ENCODE measurements around the gene BAK1. TPM values are rescaled to one million over a fixed set of nuclear protein-coding genes. Genes with fewer than 3 reads are reported as not detected.

The BAK1 gene
- total and polyA plus RNA-seq, 9 donors: 9.0 to 20.5 (median 19.0) TPM

- no peak for DNase-seq
- Histone ChIP-seq H3K4me3 (ENCODE audit: low read length) (no peak overlapping the region), H3K4me1 (ENCODE audit: control insufficient read depth, insufficient read depth, low read length) (peaks cover 25% of the 10 kb centered on the region), H3K27me3 (ENCODE audit: control insufficient read depth, insufficient read depth, low read length) (peaks cover 6% of the 10 kb centered on the region), H3K36me3 (ENCODE audit: control insufficient read depth, insufficient read depth, low read length) (no peaks in the 10 kb centered on the region), H3K9me3 (replicated peaks; ENCODE audit: control insufficient read depth, low read depth, low read length) (no peaks in the 10 kb centered on the region), H3K27ac (ENCODE audit: low read length) (peak overlapping the region; percentile 25)
- 10% methylated on average over 2 of the region's 6 CpGs for WGBS (ENCODE audit: insufficient coverage)
These were observed 29.5 kb upstream of the BAK1 start for GRCh38 chr6:33609528-33609927.

GRCh38 chr6:33609019-33609418, 28.9 kb upstream of the BAK1 start:
- H3K27ac ChIP-seq (ENCODE audit: low read length): no peak overlapping the region
- no peak overlapping the region for H3K4me3 ChIP-seq (ENCODE audit: low read length)
- peaks cover 25% of the 10 kb centered on the region for H3K4me1 ChIP-seq (ENCODE audit: control insufficient read depth, insufficient read depth, low read length)
- peaks cover 1% of the 10 kb centered on the region for H3K9me3 ChIP-seq (replicated peaks; ENCODE audit: control insufficient read depth, low read depth, low read length)
- peaks cover 6% of the 10 kb centered on the region for H3K27me3 ChIP-seq (ENCODE audit: control insufficient read depth, insufficient read depth, low read length)
- no CpG with 5 or more reads among the region's 3 CpGs for WGBS (ENCODE audit: insufficient coverage)
- H3K36me3 ChIP-seq (ENCODE audit: control insufficient read depth, insufficient read depth, low read length): no peaks in the 10 kb centered on the region
- no peak for DNase-seq

- Histone ChIP-seq H3K4me1 (ENCODE audit: control insufficient read depth, insufficient read depth, low read length) (peaks cover 25% of the 10 kb centered on the region), H3K27me3 (ENCODE audit: control insufficient read depth, insufficient read depth, low read length) (peaks cover 6% of the 10 kb centered on the region), H3K27ac (ENCODE audit: low read length) (no peak overlapping the region), H3K36me3 (ENCODE audit: control insufficient read depth, insufficient read depth, low read length) (no peaks in the 10 kb centered on the region), H3K9me3 (replicated peaks; ENCODE audit: control insufficient read depth, low read depth, low read length) (peaks cover 2% of the 10 kb centered on the region), H3K4me3 (ENCODE audit: low read length) (no peak overlapping the region)
- no peak for DNase-seq
- WGBS (ENCODE audit: insufficient coverage): 88% methylated on average over 2 of the region's 5 CpGs
These were observed 27.7 kb upstream of the BAK1 start for GRCh38 chr6:33607784-33608161.

- peaks cover 25% of the 10 kb centered on the region for H3K4me1 ChIP-seq (ENCODE audit: control insufficient read depth, insufficient read depth, low read length)
- H3K9me3 ChIP-seq (replicated peaks; ENCODE audit: control insufficient read depth, low read depth, low read length): peaks cover 2% of the 10 kb centered on the region
- peaks cover 6% of the 10 kb centered on the region for H3K27me3 ChIP-seq (ENCODE audit: control insufficient read depth, insufficient read depth, low read length)
- H3K4me3 ChIP-seq (ENCODE audit: low read length): no peak overlapping the region
- H3K27ac ChIP-seq (ENCODE audit: low read length): no peak overlapping the region
- WGBS (ENCODE audit: insufficient coverage): 62% methylated on average over 3 of the region's 8 CpGs
- DNase-seq: no peak
- H3K36me3 ChIP-seq (ENCODE audit: control insufficient read depth, insufficient read depth, low read length): no peaks in the 10 kb centered on the region
These were observed 27.2 kb upstream of the BAK1 start for GRCh38 chr6:33607126-33607783.

- peaks cover 6% of the 10 kb centered on the region for H3K27me3 ChIP-seq (ENCODE audit: control insufficient read depth, insufficient read depth, low read length)
- H3K9me3 ChIP-seq (replicated peaks; ENCODE audit: control insufficient read depth, low read depth, low read length): peaks cover 2% of the 10 kb centered on the region
- no peak overlapping the region for H3K27ac ChIP-seq (ENCODE audit: low read length)
- peaks cover 25% of the 10 kb centered on the region for H3K4me1 ChIP-seq (ENCODE audit: control insufficient read depth, insufficient read depth, low read length)
- WGBS (ENCODE audit: insufficient coverage): no CpG with 5 or more reads among the region's 2 CpGs
- H3K36me3 ChIP-seq (ENCODE audit: control insufficient read depth, insufficient read depth, low read length): no peaks in the 10 kb centered on the region
- no peak for DNase-seq
- no peak overlapping the region for H3K4me3 ChIP-seq (ENCODE audit: low read length)
These were observed 26.6 kb upstream of the BAK1 start for GRCh38 chr6:33606642-33607041.

- DNase-seq: no peak
- Histone ChIP-seq H3K9me3 (replicated peaks; ENCODE audit: control insufficient read depth, low read depth, low read length) (peaks cover 2% of the 10 kb centered on the region), H3K27me3 (ENCODE audit: control insufficient read depth, insufficient read depth, low read length) (peaks cover 6% of the 10 kb centered on the region), H3K27ac (ENCODE audit: low read length) (no peak overlapping the region), H3K4me1 (ENCODE audit: control insufficient read depth, insufficient read depth, low read length) (peaks cover 13% of the 10 kb centered on the region), H3K4me3 (ENCODE audit: low read length) (no peak overlapping the region), H3K36me3 (ENCODE audit: control insufficient read depth, insufficient read depth, low read length) (no peaks in the 10 kb centered on the region)
- WGBS (ENCODE audit: insufficient coverage): 67% methylated on average over 2 of the region's 4 CpGs
These were observed 25.1 kb upstream of the BAK1 start for GRCh38 chr6:33604941-33605854.

GRCh38 chr6:33602180-33602579, 22.1 kb upstream of the BAK1 start:
- Histone ChIP-seq H3K9me3 (replicated peaks; ENCODE audit: control insufficient read depth, low read depth, low read length) (peaks cover 2% of the 10 kb centered on the region), H3K27ac (ENCODE audit: low read length) (no peak overlapping the region), H3K36me3 (ENCODE audit: control insufficient read depth, insufficient read depth, low read length) (no peaks in the 10 kb centered on the region), H3K27me3 (ENCODE audit: control insufficient read depth, insufficient read depth, low read length) (no peaks in the 10 kb centered on the region), H3K4me3 (ENCODE audit: low read length) (no peak overlapping the region), H3K4me1 (ENCODE audit: control insufficient read depth, insufficient read depth, low read length) (no peaks in the 10 kb centered on the region)
- WGBS (ENCODE audit: insufficient coverage): no CpG with 5 or more reads among the region's 2 CpGs
- no peak for DNase-seq

- Histone ChIP-seq H3K9me3 (replicated peaks; ENCODE audit: control insufficient read depth, low read depth, low read length) (peaks cover 2% of the 10 kb centered on the region), H3K4me3 (ENCODE audit: low read length) (no peak overlapping the region), H3K36me3 (ENCODE audit: control insufficient read depth, insufficient read depth, low read length) (no peaks in the 10 kb centered on the region), H3K27me3 (ENCODE audit: control insufficient read depth, insufficient read depth, low read length) (no peaks in the 10 kb centered on the region), H3K4me1 (ENCODE audit: control insufficient read depth, insufficient read depth, low read length) (no peaks in the 10 kb centered on the region), H3K27ac (ENCODE audit: low read length) (no peak overlapping the region)
- WGBS (ENCODE audit: insufficient coverage): 100% methylated on average over 3 of the region's 6 CpGs
- no peak for DNase-seq
These were observed 20.7 kb upstream of the BAK1 start for GRCh38 chr6:33600761-33601160.

- H3K27ac ChIP-seq (ENCODE audit: low read length): no peak overlapping the region
- no peaks in the 10 kb centered on the region for H3K4me1 ChIP-seq (ENCODE audit: control insufficient read depth, insufficient read depth, low read length)
- no peak overlapping the region for H3K4me3 ChIP-seq (ENCODE audit: low read length)
- peaks cover 2% of the 10 kb centered on the region for H3K9me3 ChIP-seq (replicated peaks; ENCODE audit: control insufficient read depth, low read depth, low read length)
- H3K27me3 ChIP-seq (ENCODE audit: control insufficient read depth, insufficient read depth, low read length): no peaks in the 10 kb centered on the region
- 67% methylated on average over 9 of the region's 9 CpGs for WGBS (ENCODE audit: insufficient coverage)
- no peaks in the 10 kb centered on the region for H3K36me3 ChIP-seq (ENCODE audit: control insufficient read depth, insufficient read depth, low read length)
- no peak for DNase-seq
These were observed 19.4 kb upstream of the BAK1 start for GRCh38 chr6:33599413-33599938.

GRCh38 chr6:33597551-33598322, 17.7 kb upstream of the BAK1 start:
- DNase-seq: no peak
- H3K27ac ChIP-seq (ENCODE audit: low read length): no peak overlapping the region
- WGBS (ENCODE audit: insufficient coverage): 90% methylated on average over 3 of the region's 4 CpGs
- H3K36me3 ChIP-seq (ENCODE audit: control insufficient read depth, insufficient read depth, low read length): no peaks in the 10 kb centered on the region
- H3K4me3 ChIP-seq (ENCODE audit: low read length): no peak overlapping the region
- H3K27me3 ChIP-seq (ENCODE audit: control insufficient read depth, insufficient read depth, low read length): peaks cover 5% of the 10 kb centered on the region
- peaks cover 7% of the 10 kb centered on the region for H3K4me1 ChIP-seq (ENCODE audit: control insufficient read depth, insufficient read depth, low read length)
- H3K9me3 ChIP-seq (replicated peaks; ENCODE audit: control insufficient read depth, low read depth, low read length): no peaks in the 10 kb centered on the region
